ENCODE measurements around the gene C1orf56.
"Not testable (repeated sequence)": the region's sequence is repeated elsewhere in the genome, so short reads cannot be mapped to it uniquely, and the experiment has no call there.

- TF ChIP-seq EZH2 (IDR thresholded peaks at IDR 0.05; ENCODE audit: insufficient read depth, poor library complexity, severe bottlenecking); EZH2phosphoT487 (IDR thresholded peaks at IDR 0.05; ENCODE audit: insufficient read depth, low read depth): not testable (repeated sequence)
These were observed 49.9 kb downstream of the C1orf56 start for GRCh38 chr1:151097426-151097825.

Measured in GM23248 (cell line).